ENCODE data around the gene SLAIN2.
"Not testable (repeated sequence)": the region's sequence is repeated elsewhere in the genome, so short reads cannot be mapped to it uniquely, and the experiment has no call there.

SLAIN2 gene

DNA sequence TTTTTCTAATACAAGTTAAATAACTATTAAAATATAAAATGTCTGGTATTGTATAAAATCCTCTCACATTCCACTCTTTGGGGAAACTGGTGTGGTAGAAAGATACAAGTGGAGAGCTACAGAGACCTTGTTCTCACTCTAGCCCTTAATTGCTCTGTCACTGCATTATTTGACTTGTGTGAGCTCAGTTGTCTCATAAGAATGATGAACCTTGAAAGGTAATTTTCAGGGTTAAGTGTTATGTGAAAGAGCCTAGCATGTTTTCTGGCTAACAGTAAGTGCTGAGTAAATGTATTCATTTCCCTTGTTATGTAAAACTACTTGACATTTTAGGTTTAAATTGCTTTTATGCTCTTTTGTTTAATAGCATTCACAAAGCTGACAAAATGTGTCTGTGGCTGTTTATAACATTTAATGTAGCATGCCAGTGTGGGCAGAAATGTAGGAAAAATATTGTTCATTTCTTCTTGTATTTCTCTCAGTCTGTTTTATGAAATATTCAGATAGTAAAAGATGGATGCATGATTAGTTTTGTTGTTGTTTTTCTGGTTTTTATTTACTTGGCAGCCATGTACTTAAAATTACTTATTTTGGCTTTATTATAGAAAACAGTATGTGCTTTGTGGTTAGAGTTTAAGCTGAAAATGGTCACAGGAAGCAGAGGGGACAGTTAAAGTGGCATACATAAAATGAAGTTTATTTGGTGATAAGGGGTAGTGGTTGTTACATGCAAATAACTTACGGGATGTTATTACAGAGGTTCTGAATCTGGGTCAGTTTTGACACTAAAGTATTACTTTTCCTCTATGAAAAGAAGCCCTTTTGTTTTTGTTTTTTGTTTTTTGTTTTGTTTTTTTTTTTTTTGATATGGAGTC is 29.2 kb downstream of the SLAIN2 start:
- DNase-seq (ENCODE audit: low read depth) = no peak

DNA sequence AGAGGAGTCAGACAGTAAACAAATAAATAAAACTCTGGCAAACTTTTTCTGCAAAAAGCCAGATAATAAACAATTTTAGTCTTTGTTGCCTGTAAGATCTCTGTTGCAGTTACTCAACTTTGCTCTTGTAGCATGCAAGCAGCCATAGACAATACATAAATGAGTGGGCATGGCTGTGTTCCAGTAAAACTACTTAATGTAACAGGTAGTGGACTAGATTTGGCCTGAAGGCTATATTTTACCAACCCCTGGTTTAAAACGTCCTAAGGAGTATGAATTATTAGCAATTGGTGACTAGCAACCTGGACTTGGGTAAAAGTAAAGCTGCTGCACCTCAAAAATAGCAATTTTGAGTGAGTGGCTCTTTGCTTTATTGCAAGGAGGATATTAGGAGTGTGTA is 30.9 kb downstream of the SLAIN2 start:
- DNase-seq (ENCODE audit: low read depth) = no peak

DNA sequence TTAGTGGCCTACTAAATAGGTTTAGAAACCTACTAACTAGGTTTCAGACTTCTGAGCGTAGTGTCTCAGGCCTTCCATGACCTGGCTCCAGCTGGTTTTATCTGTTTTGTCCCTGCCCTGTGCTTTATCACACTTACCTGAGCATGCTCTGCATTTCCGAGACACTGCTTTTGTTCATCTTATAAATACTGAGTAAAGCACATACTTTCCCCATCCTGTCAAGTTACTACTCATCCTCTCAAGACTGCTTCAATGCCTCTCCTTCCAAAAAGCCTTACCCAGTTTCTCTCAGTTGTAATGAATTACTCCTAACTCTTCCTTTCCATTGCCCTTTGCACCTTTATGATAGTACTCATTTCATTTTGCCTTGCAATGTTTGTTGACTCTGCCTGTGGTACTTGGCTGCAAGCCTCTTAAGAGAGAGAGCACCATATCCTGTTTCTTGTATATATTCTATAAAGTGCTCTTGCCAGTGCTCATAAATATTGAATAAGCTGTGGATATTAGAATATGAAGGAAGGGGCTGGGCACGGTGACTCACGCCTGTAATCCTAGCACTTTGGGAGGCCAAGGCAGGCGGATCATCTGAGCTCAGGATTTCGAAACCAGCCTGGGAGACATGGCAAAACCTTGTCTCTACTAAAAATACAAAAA is 34.4 kb downstream of the SLAIN2 start:
- DNase-seq (ENCODE audit: low read depth) = no peak

GRCh38 chr4:48379587-48380180 is 38.4 kb downstream of the SLAIN2 start:
- no peak for DNase-seq (ENCODE audit: low read depth)

DNA sequence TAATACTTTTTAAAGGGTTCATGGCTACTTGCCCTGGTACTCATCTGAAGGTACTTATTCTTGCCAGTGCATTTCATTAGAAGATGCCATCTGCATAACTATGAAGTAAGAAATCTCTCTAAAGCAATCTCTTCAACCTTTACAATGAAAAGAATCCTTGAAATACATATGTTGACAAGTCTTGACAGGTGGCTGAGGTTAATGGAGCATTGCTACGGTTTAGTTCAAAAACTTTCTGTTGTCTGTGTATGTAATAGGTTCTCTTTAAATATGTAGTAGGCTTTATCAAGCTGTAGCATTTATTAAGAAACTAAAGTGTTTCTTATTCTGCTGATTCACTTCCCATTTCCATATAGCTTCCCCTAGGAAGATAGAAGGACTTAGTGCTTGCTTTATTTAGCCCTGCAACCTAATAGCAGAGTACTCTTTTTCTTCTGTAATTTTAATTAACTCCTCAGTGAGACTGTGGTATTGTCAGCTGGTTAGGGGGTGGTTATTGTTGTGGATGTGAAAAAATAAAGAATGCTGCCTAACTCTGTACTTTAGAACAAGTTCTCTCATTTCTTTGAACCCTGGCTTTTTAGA is 39.3 kb downstream of the SLAIN2 start:
- no peak for DNase-seq (ENCODE audit: low read depth)

DNA sequence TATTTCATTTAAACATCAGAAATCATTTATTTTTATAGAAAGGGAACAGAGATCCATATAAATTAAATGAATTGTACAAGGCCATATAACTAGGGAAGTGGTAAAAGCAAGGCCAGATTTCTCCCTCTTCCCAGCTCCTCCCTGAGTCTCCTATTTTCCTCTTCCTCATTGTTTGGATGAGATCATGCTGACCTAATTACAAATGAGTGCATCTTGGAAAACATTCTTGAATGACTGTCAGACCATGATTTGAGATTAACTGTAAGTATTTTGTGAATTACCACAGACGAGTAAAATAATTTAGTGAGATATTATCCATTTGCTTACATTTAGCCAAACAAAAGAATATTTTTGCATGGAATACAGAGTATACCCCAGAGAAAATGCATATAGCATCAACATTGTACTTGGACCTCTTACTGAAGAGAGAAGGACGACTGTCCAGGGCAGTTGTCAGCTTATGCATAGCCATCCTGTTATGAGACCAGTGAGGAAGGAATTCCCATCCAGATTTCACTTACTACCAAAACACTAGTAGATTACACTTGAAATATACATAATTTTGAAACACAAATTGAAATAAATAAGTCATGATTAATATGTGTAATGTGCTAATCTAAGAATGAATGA is 47.3 kb downstream of the SLAIN2 start:
- no peak for DNase-seq (ENCODE audit: low read depth)

DNA sequence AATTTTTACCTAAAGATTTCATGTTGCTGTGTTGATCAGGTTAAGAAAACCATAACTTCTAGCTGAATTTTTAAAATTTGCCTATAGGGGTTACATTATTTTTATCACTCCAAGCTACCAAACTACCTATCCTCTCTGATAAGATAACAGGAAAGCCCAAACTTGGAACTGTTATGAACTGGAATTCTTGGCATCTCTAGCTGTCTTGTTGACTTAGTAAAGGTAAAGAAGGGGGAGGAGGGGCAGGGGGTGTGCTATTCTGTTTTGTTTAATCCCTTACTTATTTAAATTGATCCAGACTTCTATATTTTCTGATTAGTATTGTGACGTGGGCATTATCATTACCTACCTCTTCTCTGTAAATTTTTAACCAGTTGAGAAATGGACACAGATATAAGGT is 54.7 kb downstream of the SLAIN2 start:
- DNase-seq (ENCODE audit: low read depth) = no peak

DNA sequence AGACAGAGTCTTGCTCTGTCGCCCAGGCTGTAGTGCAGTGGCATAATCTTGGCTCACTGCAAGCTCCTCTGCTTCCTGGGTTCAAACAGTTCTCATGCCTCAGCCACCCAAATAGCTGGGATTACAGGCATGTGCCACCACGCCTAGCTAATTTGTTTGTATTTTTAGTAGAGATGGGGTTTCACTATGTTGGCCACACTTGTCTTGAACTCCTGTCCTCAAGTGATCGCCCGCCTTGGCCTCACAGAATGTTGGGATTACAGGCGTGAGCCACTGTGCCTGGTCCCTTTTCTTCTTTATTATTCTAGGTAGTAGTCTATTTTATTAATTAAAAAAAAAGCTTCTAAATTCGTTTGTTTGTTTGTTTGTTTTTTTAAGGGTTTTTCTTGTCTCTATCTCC is 59.1 kb downstream of the SLAIN2 start:
- DNase-seq (ENCODE audit: low read depth) = no peak

GRCh38 chr4:48403358-48403757 is 62.0 kb downstream of the SLAIN2 start:
- DNase-seq (ENCODE audit: low read depth) = no peak

- DNase-seq (ENCODE audit: low read depth) = no peak
These were observed 62.5 kb downstream of the SLAIN2 start for GRCh38 chr4:48403779-48404178.

- DNase-seq (ENCODE audit: low read depth) = no peak
These were observed 64.6 kb downstream of the SLAIN2 start for GRCh38 chr4:48405924-48406323.

- DNase-seq (ENCODE audit: low read depth) = no peak
These were observed 67.9 kb downstream of the SLAIN2 start for GRCh38 chr4:48409203-48409602.

DNA sequence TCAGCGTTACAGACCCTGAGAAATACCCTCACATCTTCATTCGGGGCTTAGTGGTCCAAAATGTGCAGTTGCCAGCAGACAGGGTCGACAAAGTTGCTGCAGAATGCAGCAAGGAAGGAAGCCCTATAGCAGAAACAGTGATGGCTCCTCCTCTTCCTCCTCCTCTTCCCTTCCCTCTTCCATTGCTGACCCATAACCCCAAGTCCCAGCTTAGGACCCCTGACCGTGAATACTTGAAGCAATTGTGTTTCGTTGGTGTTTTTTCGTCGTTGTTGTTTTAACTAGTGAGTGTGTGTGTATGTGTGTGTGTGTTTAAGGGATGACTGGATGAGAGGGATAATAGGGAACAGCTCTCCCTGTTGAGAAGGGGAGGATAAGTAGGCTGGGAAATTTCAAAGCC is 69.5 kb downstream of the SLAIN2 start:
- DNase-seq (ENCODE audit: low read depth) = no peak

DNA sequence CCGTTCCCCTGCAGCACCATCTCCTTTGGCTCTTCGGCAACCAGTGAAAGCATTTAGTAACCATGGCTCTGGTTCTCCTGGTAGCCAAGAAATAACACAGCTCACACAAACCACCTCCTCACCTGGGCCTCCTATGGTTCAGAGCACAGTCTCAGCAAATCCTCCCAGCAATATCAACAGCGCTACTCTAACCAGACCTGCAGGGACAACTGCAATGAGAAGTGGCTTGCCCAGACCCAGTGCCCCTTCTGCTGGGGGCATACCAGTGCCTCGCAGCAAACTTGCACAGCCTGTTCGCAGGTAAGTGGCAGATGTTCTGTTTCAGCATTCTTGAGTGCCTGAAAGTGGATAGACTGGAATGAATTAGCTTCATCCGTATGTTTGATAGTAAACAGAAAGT is 78.8 kb downstream of the SLAIN2 start:
- DNase-seq (ENCODE audit: low read depth) = no peak

DNA sequence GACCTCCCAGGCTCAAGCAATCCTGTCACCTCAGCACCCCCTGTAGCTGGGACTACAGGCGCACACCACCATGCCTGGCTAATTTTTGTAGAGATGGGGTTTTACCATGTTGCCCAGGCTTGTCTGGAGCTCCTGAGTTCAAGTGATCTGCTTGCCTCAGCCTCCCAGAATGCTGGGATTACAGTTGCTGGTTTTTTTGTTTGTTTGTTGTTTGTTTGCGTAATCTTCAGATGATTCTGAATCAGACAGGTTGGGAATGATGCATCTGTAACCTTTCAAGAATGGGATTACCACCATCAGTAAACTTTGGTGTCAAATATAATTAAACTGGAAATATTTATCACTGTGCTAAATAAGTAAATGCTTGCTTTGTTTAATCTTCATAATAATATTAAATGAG is 79.8 kb downstream of the SLAIN2 start:
- DNase-seq (ENCODE audit: low read depth) = no peak

- no peak for DNase-seq (ENCODE audit: low read depth)
These were observed 87.6 kb downstream of the SLAIN2 start for GRCh38 chr4:48428926-48429325.

DNA sequence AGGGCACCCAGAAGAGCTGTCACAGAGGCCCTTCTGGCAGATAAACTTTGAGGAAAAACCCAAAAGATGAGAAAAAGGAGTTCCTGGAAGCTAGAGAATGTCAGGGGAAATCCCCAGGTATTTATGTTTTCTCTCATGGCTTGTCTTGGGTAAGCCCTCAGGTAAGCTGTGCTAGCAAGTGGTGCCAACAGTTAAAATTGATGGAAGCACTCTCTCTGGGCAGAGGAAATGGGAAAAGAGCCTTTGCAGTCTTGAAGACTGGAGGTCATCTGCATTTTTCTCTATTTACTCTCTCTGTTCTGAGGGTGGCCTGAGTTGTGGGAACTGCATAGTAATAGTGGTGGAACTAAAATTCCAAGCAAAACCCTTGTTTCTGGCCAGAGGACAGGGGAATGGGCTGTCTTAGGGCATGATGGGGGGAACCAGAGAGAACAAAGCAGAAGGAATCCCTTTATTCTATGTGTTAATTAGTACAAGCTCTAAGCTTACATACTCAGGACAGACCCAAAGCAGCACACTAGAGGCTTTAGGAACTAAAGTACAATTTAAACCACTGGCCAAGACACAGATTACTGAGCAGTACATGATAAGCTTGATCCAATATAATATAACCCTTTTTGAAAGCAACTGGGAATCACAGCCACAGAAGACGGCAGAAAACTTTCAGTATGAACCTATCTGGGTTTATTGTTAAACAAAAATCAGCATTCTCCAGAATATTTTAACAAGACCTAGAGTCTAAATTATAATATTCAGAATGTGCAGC is 88.6 kb downstream of the SLAIN2 start:
- no peak for DNase-seq (ENCODE audit: low read depth)

- DNase-seq (ENCODE audit: low read depth) = no peak
These were observed 90.1 kb downstream of the SLAIN2 start for GRCh38 chr4:48431401-48431800.

- no peak for DNase-seq (ENCODE audit: low read depth)
These were observed 90.7 kb downstream of the SLAIN2 start for GRCh38 chr4:48432017-48432416.

DNA sequence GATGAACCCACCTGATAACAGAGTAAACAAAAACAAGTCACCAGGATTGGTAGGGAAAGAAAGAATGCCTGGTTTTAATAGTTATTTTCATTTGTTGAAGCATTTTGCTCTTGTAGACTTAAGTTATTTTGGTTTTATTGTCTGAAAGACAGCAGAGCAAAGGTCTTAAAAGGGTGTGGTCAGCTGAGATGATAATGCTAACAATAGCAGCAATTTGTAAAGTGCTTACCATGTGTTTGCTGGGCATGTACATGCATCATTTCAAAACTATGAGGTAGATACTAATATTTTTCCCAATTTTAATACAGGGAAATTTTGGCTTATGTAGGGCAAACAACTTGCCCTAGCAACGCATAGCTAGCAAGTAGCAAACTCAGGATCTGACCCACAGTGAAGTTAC is 95.0 kb downstream of the SLAIN2 start:
- DNase-seq (ENCODE audit: low read depth) = no peak

- no peak for DNase-seq (ENCODE audit: low read depth)
These were observed 98.7 kb downstream of the SLAIN2 start for GRCh38 chr4:48439988-48440387.

- DNase-seq (ENCODE audit: low read depth) = not testable (repeated sequence)
These were observed 99.6 kb downstream of the SLAIN2 start for GRCh38 chr4:48440914-48441313.

All from stimulated activated CD8-positive, alpha-beta memory T cell treated with anti-CD3 and anti-CD28 coated beads, Interleukin-7, amount 100 ng/mL, for 24 hours (primary cell).